ENCODE data around the gene NT5C2.
"Not testable (repeated sequence)": the region's sequence is repeated elsewhere in the genome, so short reads cannot be mapped to it uniquely, and the experiment has no call there.

NT5C2 gene

DNA sequence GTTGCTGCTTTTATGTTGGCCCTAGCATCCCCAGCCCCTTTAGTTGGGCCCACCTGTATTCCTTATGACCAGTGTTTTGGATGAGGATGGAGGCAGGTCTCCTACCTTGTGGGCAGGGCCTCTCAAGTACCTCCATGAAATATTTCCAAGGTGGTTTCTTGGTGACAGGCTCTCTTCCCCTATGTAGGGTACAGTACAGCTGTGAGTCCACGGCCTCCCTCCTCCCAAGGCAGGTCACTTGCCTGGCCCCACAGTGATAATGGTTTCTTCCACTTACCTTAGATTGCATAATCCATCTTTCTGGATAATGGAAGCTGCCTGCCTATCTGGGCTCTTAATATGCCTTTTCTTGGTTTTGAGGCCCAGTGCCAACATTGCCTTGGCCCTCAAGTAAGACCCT lies 110.4 kb downstream of the NT5C2 start:
- DNase-seq = no peak

DNA sequence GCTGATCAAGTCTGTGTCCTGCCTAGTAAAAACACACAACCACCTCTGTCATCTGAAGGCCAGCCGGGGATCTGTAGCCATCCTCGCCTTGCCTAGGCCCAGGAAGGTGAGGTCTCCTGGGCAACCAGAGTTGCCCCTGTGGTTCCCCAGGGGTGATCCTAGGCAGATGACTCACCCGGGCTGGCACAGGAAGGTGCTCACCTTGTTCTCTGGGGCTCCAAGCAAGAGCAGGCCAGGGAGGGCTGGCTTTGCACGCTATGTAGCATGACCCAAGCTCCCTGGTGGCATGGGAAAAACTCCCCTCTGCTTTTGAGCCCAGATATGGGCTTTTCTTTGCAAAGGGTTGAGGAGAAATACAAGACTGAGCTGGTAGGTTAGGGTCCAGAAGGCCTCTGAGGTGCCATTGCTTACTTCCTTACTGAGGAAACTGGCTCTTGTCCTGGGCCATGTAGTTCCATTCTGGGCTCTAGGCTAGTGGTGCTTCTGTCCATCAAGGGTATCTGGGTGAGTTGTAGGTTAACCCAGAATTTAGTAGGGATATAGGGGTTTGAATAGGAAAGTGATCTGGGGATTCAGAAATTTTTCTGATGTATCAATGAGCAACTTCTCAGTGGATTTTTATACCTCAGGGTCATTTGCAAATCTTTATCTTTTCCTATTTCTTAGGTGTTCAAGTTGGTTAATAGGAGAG lies 112.0 kb downstream of the NT5C2 start:
- no peak for DNase-seq

DNA sequence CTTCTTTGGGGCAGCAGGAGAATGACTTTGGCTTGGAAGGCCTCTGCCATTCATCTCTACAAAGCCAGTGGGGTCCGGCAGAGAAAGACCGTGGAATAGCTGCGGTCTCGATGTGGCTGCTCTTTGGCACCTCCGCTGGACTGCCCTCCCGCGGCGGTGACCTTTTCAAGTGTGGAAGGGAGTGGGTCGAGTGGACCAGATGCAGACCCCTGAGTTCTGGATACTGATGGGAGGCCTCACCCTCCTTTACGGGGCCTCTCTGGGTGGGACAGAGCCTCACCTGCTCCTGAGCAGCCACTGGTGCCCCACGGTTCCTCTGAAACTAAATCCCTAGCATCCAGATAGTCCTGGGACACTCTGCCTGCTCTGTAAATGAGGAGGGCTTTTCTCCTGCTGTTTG lies 113.1 kb downstream of the NT5C2 start:
- no peak for DNase-seq

- no peak for DNase-seq
Measured at GRCh38 chr10:103079100-103079499, 114.0 kb downstream of the NT5C2 start.

DNA sequence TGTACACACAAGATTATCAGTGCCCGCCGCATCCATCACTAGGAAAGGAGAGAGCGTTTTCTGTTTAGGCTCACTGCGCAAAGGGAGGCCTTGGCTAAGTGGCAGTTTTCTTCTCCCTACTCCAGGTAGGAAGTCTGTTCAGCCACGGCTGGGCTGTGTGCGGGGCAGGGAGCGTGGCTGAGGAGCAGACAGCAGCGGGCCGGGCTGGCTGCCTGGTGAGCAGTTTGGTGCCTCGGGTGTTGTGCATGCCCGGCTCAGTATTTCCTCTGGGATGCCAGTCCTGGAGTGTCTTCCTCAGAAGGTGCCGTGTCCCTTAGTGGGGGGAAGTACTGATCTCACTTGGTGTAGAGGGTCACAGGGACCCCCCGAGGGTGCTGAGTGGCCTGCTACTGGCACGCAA lies 114.4 kb downstream of the NT5C2 start:
- DNase-seq = no peak

DNA sequence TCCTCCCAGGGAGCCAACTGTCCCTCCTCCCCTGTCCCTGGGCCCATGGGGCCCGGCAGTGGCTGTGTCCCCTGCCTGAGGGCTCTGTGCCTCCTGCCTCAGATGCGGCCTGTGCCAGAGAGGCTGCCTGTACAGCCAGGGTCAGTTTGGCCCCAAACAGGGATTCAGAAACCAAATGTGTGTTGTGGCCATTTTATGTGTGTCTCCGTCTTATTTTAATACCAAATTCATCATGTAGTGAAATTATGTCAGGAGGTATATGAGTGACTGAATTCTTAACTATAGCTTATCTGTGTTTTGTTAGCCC lies 114.8 kb downstream of the NT5C2 start:
- no peak for DNase-seq

DNA sequence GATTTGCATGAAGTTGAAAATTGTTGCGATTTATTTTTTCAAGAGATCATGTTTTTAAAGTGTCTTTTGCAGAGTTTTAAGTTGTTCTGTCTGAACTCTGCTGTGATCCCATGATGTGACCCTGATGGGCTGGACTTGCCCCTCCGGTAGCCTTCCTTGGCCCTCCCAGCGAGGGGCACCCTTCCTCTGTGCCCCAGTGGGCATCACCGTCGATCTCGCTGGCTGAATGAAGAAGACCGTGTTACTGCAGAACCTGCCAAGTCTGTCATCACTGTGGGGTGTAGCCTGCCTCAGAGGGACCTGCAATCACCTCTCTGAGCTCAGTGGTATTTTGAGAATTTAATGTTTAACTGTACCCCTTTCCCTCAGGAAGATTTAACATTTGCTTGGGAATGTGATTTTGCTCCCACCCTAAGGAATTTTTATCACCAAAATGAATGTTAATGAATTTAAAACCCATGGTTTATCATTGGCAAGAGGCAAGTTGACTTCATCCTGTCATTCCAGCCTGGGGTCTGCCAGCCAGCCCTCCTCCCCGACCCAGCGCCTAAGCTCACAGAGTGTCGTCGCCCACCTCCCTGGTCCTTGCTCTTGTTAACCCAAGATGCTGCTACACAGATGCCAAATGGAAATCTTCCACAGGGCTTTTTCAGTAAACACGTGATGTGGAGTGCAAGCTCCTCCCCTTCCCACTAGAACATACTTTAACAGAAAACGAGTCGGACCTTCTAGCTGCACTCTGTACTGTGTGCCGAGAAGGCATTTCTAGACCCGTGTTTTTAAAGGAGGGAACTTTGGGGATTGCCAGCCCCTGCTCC lies 115.4 kb downstream of the NT5C2 start:
- DNase-seq = no peak

DNA sequence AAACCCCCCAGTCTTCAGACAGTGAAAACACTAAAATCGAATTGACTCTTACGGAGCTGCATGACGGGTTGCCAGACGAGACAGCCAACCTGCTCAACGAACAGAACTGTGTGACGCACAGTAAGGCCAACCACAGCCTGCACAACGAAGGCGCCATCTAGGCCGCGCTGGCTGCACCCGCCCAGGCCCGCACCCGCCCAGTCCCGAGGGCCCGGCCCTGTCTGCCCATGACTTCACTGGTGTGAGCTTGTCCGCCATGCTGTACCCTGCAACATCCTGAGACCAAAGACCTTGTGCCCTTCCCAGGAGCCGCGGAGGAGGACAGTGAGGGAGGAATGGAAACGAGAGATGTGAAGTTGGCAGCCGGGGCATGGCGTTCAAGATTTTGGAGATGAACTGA lies 116.1 kb downstream of the NT5C2 start:
- no peak for DNase-seq

DNA sequence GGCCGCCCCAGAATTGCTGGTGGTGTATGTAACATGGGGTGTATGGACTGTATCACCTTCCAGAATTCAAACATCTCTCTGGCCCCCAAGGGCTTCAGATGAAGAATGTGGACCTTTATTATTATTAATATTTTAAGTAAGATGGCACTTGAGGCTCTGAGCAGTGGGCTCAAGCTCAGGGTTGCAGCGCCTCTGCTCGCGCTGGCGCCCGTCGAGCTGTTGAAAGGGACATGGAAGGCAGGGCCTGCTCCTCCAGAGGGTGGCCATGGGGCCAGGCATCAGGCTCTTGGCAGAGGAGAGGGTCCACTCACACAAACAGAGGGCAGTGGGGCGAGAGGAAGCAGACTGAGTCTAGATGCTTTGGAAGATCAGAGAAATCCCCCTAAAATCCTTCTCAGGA lies 120.2 kb downstream of the NT5C2 start:
- no peak for DNase-seq

- no peak for DNase-seq
Measured at GRCh38 chr10:103072276-103072675, 120.8 kb downstream of the NT5C2 start.

DNA sequence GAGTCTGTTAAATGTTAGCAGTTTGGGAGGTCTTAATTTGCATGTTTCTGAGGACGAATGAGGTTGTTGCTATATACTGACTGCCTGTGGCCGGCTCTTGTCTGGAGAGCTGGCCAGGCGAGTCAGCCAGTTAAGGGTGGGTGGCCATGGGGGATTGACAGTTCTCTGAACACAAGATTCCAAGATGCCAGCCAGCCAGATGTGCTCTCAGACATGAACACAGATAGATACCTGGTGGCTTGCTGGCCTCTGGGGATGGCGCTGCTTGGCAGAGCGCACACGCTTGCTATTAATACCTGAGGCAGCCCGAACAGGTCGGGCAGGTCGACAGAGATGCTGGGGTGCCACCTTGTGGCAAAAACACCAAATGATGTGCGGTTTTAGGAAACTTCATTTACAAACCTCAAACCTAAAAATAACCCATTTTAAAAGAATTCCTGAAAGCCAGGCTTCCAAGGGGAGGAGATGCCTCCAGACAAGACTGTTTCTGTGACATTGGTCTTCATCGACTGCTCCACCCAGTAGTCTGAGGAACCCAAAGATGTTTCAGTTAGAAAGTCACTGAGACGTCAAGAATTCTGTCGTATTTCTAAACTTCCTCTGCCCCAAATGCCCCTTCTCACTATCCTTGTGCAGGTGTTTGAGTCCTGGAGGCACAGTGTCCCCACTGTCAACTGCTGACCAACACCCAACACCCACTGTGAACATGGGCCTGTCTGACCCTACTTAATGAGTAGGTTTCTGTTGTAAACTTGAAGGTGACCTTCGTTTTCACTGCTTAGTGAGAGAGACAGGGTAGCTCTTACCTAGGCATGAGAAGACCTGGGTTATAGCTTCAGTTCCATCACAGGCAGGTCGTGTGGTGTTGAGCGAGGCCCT lies 123.4 kb downstream of the NT5C2 start:
- DNase-seq = peak; percentile 76

DNA sequence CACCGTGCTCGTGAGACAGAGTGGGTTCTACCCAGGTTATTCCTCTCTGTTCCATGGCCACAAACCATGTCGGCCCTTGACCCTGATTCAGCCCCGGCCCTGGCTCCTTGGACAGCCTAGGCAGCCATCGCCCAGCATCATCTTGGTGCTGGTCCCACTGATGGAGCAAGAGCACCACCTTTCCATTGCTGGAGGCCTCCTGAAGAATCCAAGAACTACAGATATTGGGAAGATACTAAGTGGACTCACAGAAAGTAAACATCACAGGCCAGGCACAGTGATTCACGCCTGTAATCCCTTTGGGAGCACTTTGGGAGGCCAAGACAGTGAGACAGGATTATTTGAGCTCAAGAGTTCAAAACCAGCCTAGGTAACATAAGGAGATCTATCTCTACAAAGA lies 125.1 kb downstream of the NT5C2 start:
- DNase-seq = no peak

- DNase-seq = no peak
Measured at GRCh38 chr10:103067484-103067883, 125.6 kb downstream of the NT5C2 start.

GRCh38 chr10:103067099-103067477 lies 126.0 kb downstream of the NT5C2 start:
- DNase-seq = not testable (repeated sequence)

- DNase-seq = no peak
Measured at GRCh38 chr10:103066141-103067098, 126.7 kb downstream of the NT5C2 start.

DNA sequence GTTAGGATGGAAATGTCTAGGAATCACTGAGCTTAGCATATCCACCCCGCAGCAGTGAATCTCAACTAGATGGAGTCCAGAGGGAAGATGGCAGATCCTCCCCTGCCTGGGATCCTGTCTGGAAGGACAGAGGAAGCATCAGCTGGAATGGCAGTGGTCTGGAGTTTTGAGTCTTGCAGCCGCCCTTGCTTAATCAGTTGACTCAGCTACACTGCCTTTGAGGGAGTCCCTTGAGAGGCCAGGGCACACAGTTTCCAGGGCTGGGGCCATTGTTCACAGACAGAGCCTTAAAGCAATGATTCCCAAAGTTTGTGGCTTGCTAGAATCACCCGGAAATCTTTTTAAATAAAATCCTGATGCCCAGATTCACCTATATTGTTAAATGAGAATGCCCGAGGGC lies 128.1 kb downstream of the NT5C2 start:
- no peak for DNase-seq

- no peak for DNase-seq
Measured at GRCh38 chr10:103062854-103063590, 130.1 kb downstream of the NT5C2 start.

DNA sequence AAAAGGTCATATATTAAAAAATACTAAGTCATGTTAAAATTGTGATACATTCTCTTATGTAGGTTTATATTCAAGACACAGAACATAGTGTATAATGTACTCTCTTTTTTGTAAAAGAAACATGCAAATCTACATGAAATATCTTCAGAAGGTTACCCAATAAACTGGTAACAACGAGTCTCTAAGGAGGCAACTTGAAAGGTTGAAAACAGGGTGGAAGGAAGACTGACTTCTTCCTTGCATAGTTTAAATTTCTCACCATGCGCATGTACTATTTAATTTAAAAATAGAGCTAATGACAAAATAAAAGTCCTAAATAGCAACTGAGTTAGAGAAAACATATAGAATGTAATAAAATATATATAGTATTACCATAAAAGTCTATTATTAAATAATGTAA lies 132.5 kb downstream of the NT5C2 start:
- DNase-seq = no peak

DNA sequence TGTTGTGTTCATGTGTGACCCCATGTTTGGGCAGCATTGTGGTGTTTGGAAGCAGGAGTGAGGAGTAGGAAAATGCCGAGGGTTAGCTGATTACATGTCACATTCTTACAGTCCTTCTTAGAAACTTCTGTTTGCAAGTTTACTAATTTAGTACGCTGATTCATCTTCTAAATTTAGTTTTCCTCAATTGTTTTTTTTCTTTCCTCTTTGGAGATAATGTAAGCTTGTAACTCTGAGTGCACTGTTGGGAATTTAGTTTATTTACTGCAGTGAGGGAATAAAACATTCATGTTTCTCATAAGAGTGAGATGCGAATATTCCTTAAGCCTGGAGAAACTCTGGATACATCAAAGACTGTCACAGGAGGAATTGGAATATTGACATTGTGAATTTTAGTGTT lies 135.0 kb downstream of the NT5C2 start:
- no peak for DNase-seq

DNA sequence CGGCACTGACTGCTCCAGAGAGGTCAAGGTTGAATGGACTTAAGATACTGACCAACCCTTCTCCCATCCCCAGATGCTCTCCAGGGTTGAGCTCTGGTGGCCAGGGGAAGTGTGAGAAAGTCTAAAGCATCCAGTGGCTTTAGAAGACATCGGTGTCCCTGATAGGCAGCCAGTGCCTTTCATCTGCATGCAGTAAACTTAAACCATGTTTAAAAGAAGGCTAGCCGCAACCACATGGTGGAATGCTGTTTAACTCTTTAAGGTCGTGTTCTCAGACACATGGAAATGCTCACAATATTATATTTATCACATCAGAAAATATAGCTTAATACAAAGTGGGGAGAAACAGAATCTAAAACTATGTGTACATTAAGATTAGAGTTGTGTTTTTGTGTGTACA lies 138.0 kb downstream of the NT5C2 start:
- no peak for DNase-seq

DNA sequence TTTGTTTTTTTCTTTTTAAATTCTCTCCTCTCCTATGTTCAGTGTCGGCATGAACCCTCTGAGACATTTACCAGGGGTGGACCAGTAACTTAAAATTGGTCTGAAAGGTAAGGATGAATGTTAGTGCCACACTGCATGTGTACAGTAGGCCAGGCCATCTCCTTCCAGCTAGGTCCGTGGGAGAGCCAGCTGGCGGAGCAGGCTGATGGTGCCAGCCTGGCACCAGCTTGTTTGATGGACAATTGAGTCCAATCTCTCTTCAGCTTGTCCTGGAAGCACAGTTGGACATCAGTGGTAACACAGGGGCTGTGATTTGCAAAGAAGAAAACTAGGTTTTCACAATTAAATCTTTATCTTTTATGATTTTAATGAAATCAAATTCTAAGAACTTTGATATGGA lies 138.5 kb downstream of the NT5C2 start:
- DNase-seq = no peak
